IMR-90 (cell line): Measurements from ENCODE around the gene TCEAL4. TPM values are rescaled to one million over a fixed set of nuclear protein-coding genes. Genes with fewer than 3 reads are reported as not detected.

Source experiments
- ATAC-seq: fragments of 200-7000 bp; cut with Tn5 transposase; 2 replicates; pipeline ENCODE4 v1.9.1; 2020; ENCODE audit warnings: low read depth, mild to moderate bottlenecking, moderate library complexity
- BruUV-seq: library from RNA; stranded (reverse); fragments of 400-500 nt; replicated peaks from 2 replicates; lab custom pipeline; 2021; lab: Mats Ljungman, UMichigan
- CTCF ChIA-PET: fragments of 300-600 bp; formaldehyde crosslinking; extraction: SDS; loops from one replicate; lab custom pipeline; 2021; ENCODE audit warnings: antibody characterized with exemption; lab: Yijun Ruan, JAX
- POLR2A ChIA-PET: fragments of 300-600 bp; sonication (Branson Sonifier 250); formaldehyde crosslinking; loops from one replicate; lab custom pipeline; 2022; ENCODE audit warnings: antibody characterized with exemption; ENCODE audit not compliant: unreplicated experiment; lab: Charles Lee
- DNase-seq: peaks from one replicate; pipeline ENCODE4 v3.0.0; 2013
- H2AFZ ChIP-seq: replicated peaks from 2 replicates; pipeline ENCODE3; 2013; ENCODE audit warnings: low read length, mild to moderate bottlenecking; ENCODE audit not compliant: poor library complexity
- H2AK5ac ChIP-seq: 2 replicates; pipeline ENCODE4 v1.6.1; 2013; ENCODE audit warnings: low read depth, low read length, inconsistent platforms
- H2AK9ac ChIP-seq: replicated peaks from 2 replicates; pipeline ENCODE3; 2013; ENCODE audit warnings: mild to moderate bottlenecking, low read depth, low read length, moderate library complexity; ENCODE audit not compliant: poor library complexity
- H2BK120ac ChIP-seq: 2 replicates; pipeline ENCODE4 v1.6.1; 2013; ENCODE audit warnings: low read depth, low read length, inconsistent platforms
- H2BK15ac ChIP-seq: 3 replicates; pipeline ENCODE4 v1.6.1; 2013; ENCODE audit warnings: low read depth, low read length, inconsistent platforms
- H2BK20ac ChIP-seq: 2 replicates; pipeline ENCODE4 v1.6.1; 2013; ENCODE audit warnings: low read depth, mild to moderate bottlenecking, inconsistent platforms, low read length, moderate library complexity
- H2BK5ac ChIP-seq: 2 replicates; pipeline ENCODE4 v1.6.1; 2013; ENCODE audit warnings: mild to moderate bottlenecking, low read depth, low read length, inconsistent platforms; ENCODE audit not compliant: poor library complexity, severe bottlenecking
- H3K14ac ChIP-seq: replicated peaks from 2 replicates; pipeline ENCODE4 v1.6.1; 2013; ENCODE audit warnings: low read depth, low read length, inconsistent platforms
- H3K18ac ChIP-seq: 2 replicates; pipeline ENCODE4 v1.6.1; 2013; ENCODE audit warnings: low read depth, low read length, control low read depth
- H3K23ac ChIP-seq: 2 replicates; pipeline ENCODE4 v1.6.1; 2013; ENCODE audit warnings: low read depth, low read length, inconsistent platforms
- H3K27ac ChIP-seq: 2 replicates; pipeline ENCODE4 v1.5.1; 2013; ENCODE audit warnings: mild to moderate bottlenecking, control low read depth, low read length; ENCODE audit not compliant: insufficient read depth
- H3K27me3 ChIP-seq: 2 replicates; pipeline ENCODE4 v1.6.1; 2013; ENCODE audit warnings: low read length; ENCODE audit not compliant: control insufficient read depth, insufficient read depth
- H3K36me3 ChIP-seq: 2 replicates; pipeline ENCODE4 v1.6.1; 2013; ENCODE audit warnings: low read length, mixed read lengths; ENCODE audit not compliant: control insufficient read depth, insufficient read depth
- H3K4ac ChIP-seq: 2 replicates; pipeline ENCODE4 v1.6.1; 2013; ENCODE audit warnings: low read depth, low read length, inconsistent platforms
- H3K4me1 ChIP-seq: 2 replicates; pipeline ENCODE4 v1.6.1; 2013; ENCODE audit warnings: low read length, mixed read lengths; ENCODE audit not compliant: control insufficient read depth, insufficient read depth
- H3K4me2 ChIP-seq: 2 replicates; pipeline ENCODE4 v1.6.1; 2013; ENCODE audit warnings: low read depth, mild to moderate bottlenecking, control low read depth, low read length, moderate library complexity
- H3K4me3 ChIP-seq: 2 replicates; pipeline ENCODE4 v1.5.1; 2013; ENCODE audit warnings: low read depth, mild to moderate bottlenecking, control low read depth, low read length, moderate library complexity; ENCODE audit not compliant: insufficient read depth
- H3K56ac ChIP-seq: 2 replicates; pipeline ENCODE4 v1.6.1; 2013; ENCODE audit warnings: low read length, inconsistent platforms; ENCODE audit not compliant: insufficient read depth; ENCODE audit errors: extremely low read depth
- H3K79me1 ChIP-seq, 2 experiments: 2 replicates each; pipeline ENCODE4 v1.6.1; 2013; ENCODE audit warnings: low read length in 2 of 2, inconsistent platforms in 1 of 2, low read depth in 1 of 2
- H3K9ac ChIP-seq: 2 replicates; pipeline ENCODE4 v1.6.1; 2013; ENCODE audit warnings: low read depth, low read length, control low read depth
- H3K9me1 ChIP-seq: 2 replicates; pipeline ENCODE4 v1.6.1; 2013; ENCODE audit warnings: low read length, inconsistent platforms; ENCODE audit not compliant: insufficient read depth
- H3K9me3 ChIP-seq: 2 replicates; pipeline ENCODE4 v1.6.1; 2013; ENCODE audit warnings: low read length; ENCODE audit not compliant: control insufficient read depth, insufficient read depth
- H4K20me1 ChIP-seq: 2 replicates; pipeline ENCODE4 v1.6.1; 2013; ENCODE audit warnings: low read length, inconsistent platforms; ENCODE audit not compliant: insufficient read depth
- H4K5ac ChIP-seq: 2 replicates; pipeline ENCODE4 v1.6.1; 2013; ENCODE audit warnings: mild to moderate bottlenecking, low read depth, low read length, control low read depth
- H4K8ac ChIP-seq, 2 experiments: 2 replicates each; pipeline ENCODE4 v1.6.1; 2013; ENCODE audit warnings: low read depth in 2 of 2, low read length in 2 of 2, control low read depth in 1 of 2, inconsistent platforms in 1 of 2
- H4K91ac ChIP-seq: 2 replicates; pipeline ENCODE4 v1.6.1; 2013; ENCODE audit warnings: low read depth, low read length, inconsistent platforms; ENCODE audit not compliant: insufficient read depth
- FOS ChIP-seq: fragments of 150-350 bp; IDR thresholded peaks from 2 replicates; pipeline ENCODE4 v1.6.1; 2016; ENCODE audit warnings: low read depth, low read length
- dilution Hi-C: fragments of 300-500 bp; cut with HindIII; formaldehyde crosslinking; loops from one replicate; pipeline ENCODE4 v1.14.3; 2018; ENCODE audit warnings: low sequenced_read_pairs; ENCODE audit not compliant: unreplicated experiment
- in situ Hi-C: fragments of 300-500 bp; cut with MboI; formaldehyde crosslinking; loops from 3 replicates; pipeline ENCODE4 v1.14.3; 2019; ENCODE audit warnings: low sequenced_read_pairs, inconsistent platforms, mixed read lengths
- intact Hi-C: fragments of 100-400 bp; cut with micrococcal nuclease; formaldehyde crosslinking; loops from 2 replicates; pipeline ENCODE4 v1.10.0; 2022
- polyA plus RNA-seq, 3 experiments: library from polyadenylated mRNA; depleted of rRNA; stranded (reverse); fragments of >200 nt; gene quantifications; 2 replicates each; pipeline ENCODE4 v1.2.3, GENCODE V29; 2012; ENCODE audit warnings: low replicate concordance in 1 of 3
- total RNA-seq: library from RNA; depleted of rRNA; stranded (reverse); fragments of >200 nt; gene quantifications from 2 replicates; pipeline ENCODE4 v1.2.3, GENCODE V29; 2012
- TF ChIP-seq, protein P1 (sequence below): fragments of 150-350 bp; IDR thresholded peaks from 2 replicates; pipeline ENCODE4 v1.6.1; 2017; ENCODE audit warnings: mild to moderate bottlenecking, antibody characterized with exemption, low read length, low read depth

TCEAL4 gene
- total and polyA plus RNA-seq, 2 of the 4 experiments (the other 2 are of a cell fraction), result 11.1 to 31.9 TPM

- H3K4me2 ChIP-seq, result no peak overlapping the region
- no peak overlapping the region for H3K4me3 ChIP-seq
- H3K9me1 ChIP-seq, result no peaks in the 10 kb centered on the region
- ChIA-PET CTCF (no interaction called here), POLR2A (interaction anchor here (0.6 kb wide), 2 partner anchors 146 to 147 kb away, joined by 3 to 12 read pairs; no protein-coding TSS in a partner anchor)
- no peak overlapping the region for H3K23ac ChIP-seq
- in situ Hi-C loops (loop anchor here (25.0 kb wide), 1 partner anchor 597 kb away; no protein-coding TSS in a partner anchor), dilution Hi-C loops (no loop called here), intact Hi-C loops (loop anchor here (5.0 kb wide), 1 partner anchor 37 kb away; no protein-coding TSS in a partner anchor)
- H3K27me3 ChIP-seq, result peaks cover 6% of the 10 kb centered on the region
- H2BK20ac ChIP-seq, result no peak overlapping the region
- peaks cover 2% of the 10 kb centered on the region for H3K4me1 ChIP-seq
- H3K56ac ChIP-seq, result no peak overlapping the region
- H4K5ac ChIP-seq, result no peak overlapping the region
- H3K9me3 ChIP-seq, result no peaks in the 10 kb centered on the region
- H3K79me1 ChIP-seq, result no peaks in the 10 kb centered on the region
- ATAC-seq (peak; percentile 72), DNase-seq (peak; percentile 58)
- H2BK15ac ChIP-seq, result no peak overlapping the region
- peak; percentile 51; the same call in 1 of the 2 replicates for TF ChIP-seq FOS
- TF ChIP-seq, protein P1, sequence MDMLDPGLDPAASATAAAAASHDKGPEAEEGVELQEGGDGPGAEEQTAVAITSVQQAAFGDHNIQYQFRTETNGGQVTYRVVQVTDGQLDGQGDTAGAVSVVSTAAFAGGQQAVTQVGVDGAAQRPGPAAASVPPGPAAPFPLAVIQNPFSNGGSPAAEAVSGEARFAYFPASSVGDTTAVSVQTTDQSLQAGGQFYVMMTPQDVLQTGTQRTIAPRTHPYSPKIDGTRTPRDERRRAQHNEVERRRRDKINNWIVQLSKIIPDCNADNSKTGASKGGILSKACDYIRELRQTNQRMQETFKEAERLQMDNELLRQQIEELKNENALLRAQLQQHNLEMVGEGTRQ, result no peak
- no peaks in the 10 kb centered on the region for H4K20me1 ChIP-seq
- H3K27ac ChIP-seq, result no peak overlapping the region
- no peak overlapping the region for H3K14ac ChIP-seq
- H4K91ac ChIP-seq, result no peak overlapping the region
- no peak overlapping the region for H2BK5ac ChIP-seq
- no peaks in the 10 kb centered on the region for H3K36me3 ChIP-seq
- H3K9ac ChIP-seq, result no peak overlapping the region
- no peak overlapping the region for H2BK120ac ChIP-seq
- no TSS peak for BruUV-seq
- H2AK5ac ChIP-seq, result no peak overlapping the region
- H4K8ac ChIP-seq, result no peak overlapping the region
- H2AK9ac ChIP-seq, result no peak overlapping the region
- no peak overlapping the region for H3K4ac ChIP-seq
- no peak overlapping the region for H2AFZ ChIP-seq
- no peak overlapping the region for H3K18ac ChIP-seq
Observed at GRCh38 chrX:103540145-103540544, 45.2 kb upstream of the TCEAL4 start.
